Naive thymus-derived CD4-positive, alpha-beta T cell (primary cell): ENCODE measurements around the gene CFAP210. TPM values are rescaled to one million over a fixed set of nuclear protein-coding genes. Genes with fewer than 3 reads are reported as not detected.
"Not testable (repeated sequence)": the region's sequence is repeated elsewhere in the genome, so short reads cannot be mapped to it uniquely, and the experiment has no call there.

Source experiments
- ATAC-seq: fragments of 150-1000 bp; cut with Tn5 transposase; 2 replicates; pipeline ENCODE4 v1.10.0; 2021; ENCODE audit warnings: mild to moderate bottlenecking, moderate library complexity
- CTCF ChIA-PET: fragments of 350-600 bp; sonication (Branson Sonifier 250); formaldehyde crosslinking; loops from one replicate; lab custom pipeline; 2021; ENCODE audit warnings: antibody characterized with exemption; lab: Charles Lee
- POLR2A ChIA-PET: fragments of 350-600 bp; sonication (Branson Sonifier 250); formaldehyde crosslinking; loops from one replicate; lab custom pipeline; 2021; ENCODE audit warnings: antibody characterized with exemption, inconsistent platforms; lab: Charles Lee
- DNase-seq, 9 donors: peaks; one replicate each; pipeline versions ENCODE4 v3.0.0 to v3.0.0-alpha.2; 2020 to 2022; ENCODE audit warnings: mixed read lengths in 1 of 9
- H3K27ac ChIP-seq: one replicate; pipeline ENCODE4 v1.7.0; 2013; ENCODE audit warnings: mild to moderate bottlenecking, low read depth, low read length, moderate library complexity
- H3K27me3 ChIP-seq, 2 donors: one replicate each; pipeline ENCODE4 v1.7.0; 2013; ENCODE audit warnings: low read length in 2 of 2, mild to moderate bottlenecking in 2 of 2, moderate library complexity in 2 of 2; ENCODE audit not compliant: control insufficient read depth in 2 of 2, insufficient read depth in 2 of 2
- H3K36me3 ChIP-seq, 3 experiments: 1 replicate in 2 of 3; 2 replicates in 1 of 3; pipeline ENCODE4 v1.7.0; 2013; ENCODE audit warnings: low read length in 3 of 3, mild to moderate bottlenecking in 3 of 3, moderate library complexity in 1 of 3; ENCODE audit not compliant: insufficient read depth in 3 of 3, control insufficient read depth in 2 of 3
- H3K4me1 ChIP-seq, 2 donors: one replicate each; pipeline ENCODE4 v1.7.0; 2013; ENCODE audit warnings: low read length in 2 of 2, mild to moderate bottlenecking in 2 of 2, moderate library complexity in 1 of 2; ENCODE audit not compliant: control insufficient read depth in 2 of 2, insufficient read depth in 2 of 2
- H3K4me3 ChIP-seq: 2 replicates; pipeline ENCODE4 v1.7.0; 2013; ENCODE audit warnings: mild to moderate bottlenecking, low read length
- H3K9me3 ChIP-seq, 3 experiments: 1 replicate in 2 of 3; 2 replicates in 1 of 3; pipeline ENCODE4 v1.7.0; 2013; ENCODE audit warnings: low read length in 3 of 3; ENCODE audit not compliant: control insufficient read depth in 2 of 3
- H3K27ac Mint-ChIP-seq, 9 donors: one replicate each; pipeline ENCODE4 v1.8.0; 2020 to 2022; ENCODE audit warnings: mixed read lengths in 9 of 9, mild to moderate bottlenecking in 8 of 9, moderate library complexity in 5 of 9, inconsistent platforms in 2 of 9
- H3K27me3 Mint-ChIP-seq, 5 donors: one replicate each; pipeline ENCODE4 v1.8.0; 2021 to 2022; ENCODE audit warnings: mixed read lengths in 5 of 5, mild to moderate bottlenecking in 1 of 5
- H3K36me3 Mint-ChIP-seq, 5 donors: one replicate each; pipeline ENCODE4 v1.8.0; 2020 to 2022; ENCODE audit warnings: mixed read lengths in 5 of 5, mild to moderate bottlenecking in 3 of 5, inconsistent platforms in 1 of 5
- H3K4me1 Mint-ChIP-seq, 7 donors: one replicate each; pipeline ENCODE4 v1.8.0; 2020 to 2022; ENCODE audit warnings: mixed read lengths in 7 of 7, mild to moderate bottlenecking in 3 of 7, inconsistent platforms in 1 of 7
- H3K4me3 Mint-ChIP-seq, 10 donors: one replicate each; pipeline ENCODE4 v1.8.0; 2020 to 2022; ENCODE audit warnings: mild to moderate bottlenecking in 10 of 10, mixed read lengths in 10 of 10, moderate library complexity in 6 of 10, inconsistent platforms in 2 of 10
- H3K9me3 Mint-ChIP-seq, 11 donors: one replicate each; pipeline ENCODE4 v1.8.0; 2020 to 2022; ENCODE audit warnings: mixed read lengths in 11 of 11, mild to moderate bottlenecking in 4 of 11, inconsistent platforms in 1 of 11, moderate library complexity in 1 of 11
- intact Hi-C, 2 donors: fragments of 100-400 bp; cut with micrococcal nuclease; formaldehyde crosslinking; loops; one replicate each; pipeline ENCODE4 v1.15.1; 2023
- polyA plus RNA-seq, 2 donors: library from polyadenylated mRNA; unstranded; fragments of 300-500 nt; fragmentation: Illumina TruSeq; gene quantifications; one replicate each; pipeline ENCODE4 v1.2.3, GENCODE V29; 2021
- total RNA-seq, 6 experiments: library from RNA in 5 of 6; stranded (reverse) in 5 of 6; gene quantifications; 1 replicate in 5 of 6; 2 replicates in 1 of 6; pipeline ENCODE4 v1.2.3 and lab custom pipeline; 2021 to 2026

Gene CFAP210
- total and polyA plus RNA-seq, 7 experiments from 2014 or later = 1.0 to 3.6 TPM; not detected in 5

GRCh38 chr2:169694894-169695260, 672 bp upstream of the CFAP210 start:
- Histone ChIP-seq H3K4me1 (peaks cover 5 to 6% of the 10 kb centered on the region in 2 donors), H3K27ac (peak overlapping the region; percentile 87), H3K9me3 (no peaks in the 10 kb centered on the region), H3K36me3 (no peaks in the 10 kb centered on the region), H3K27me3 (no peaks in the 10 kb centered on the region), H3K4me3 (peak overlapping the region; percentile 61)
- Mint-ChIP-seq H3K36me3 (peaks cover 3 to 26% (median 20%) of the 10 kb centered on the region in 5 donors), H3K4me1 (peaks cover 5 to 23% (median 19%) of the 10 kb centered on the region in 7 donors), H3K9me3 (peaks cover 0 to 21% (median 11%) of the 10 kb centered on the region in 11 donors), H3K27ac (peak overlapping the region; percentile 88 to 100 (median 99)), H3K27me3 (peaks cover 0 to 30% (median 10%) of the 10 kb centered on the region in 5 donors), H3K4me3 (peak overlapping the region; percentile 86 to 98 (median 90))
- no peak for DNase-seq
- no peak for ATAC-seq
- intact Hi-C loops = loop anchor here (1.0 to 5.0 kb wide), 12 partner anchors 38 to 1739 kb away; partner anchors contain the start of genes BBS5 (in 2 of the 2), FASTKD1 (in 2 of the 2), PPIG (in 2 of the 2) and UBR3 (in 2 of the 2)
- ChIA-PET POLR2A (interaction anchor here (2.5 kb wide), 1 partner anchor 104 kb away, joined by 8 read pairs; the partner anchor contains the start of gene SSB), CTCF (interaction anchor here (1.0 kb wide), 1 partner anchor 131 kb away, joined by 4 read pairs; no protein-coding TSS in a partner anchor)

GRCh38 chr2:169693360-169693759, 845 bp downstream of the CFAP210 start:
- Histone ChIP-seq H3K27me3 (no peaks in the 10 kb centered on the region), H3K27ac (peak overlapping the region; percentile 87), H3K4me1 (peaks cover 5 to 6% of the 10 kb centered on the region in 2 donors), H3K9me3 (no peaks in the 10 kb centered on the region), H3K36me3 (no peaks in the 10 kb centered on the region), H3K4me3 (no peak overlapping the region)
- ATAC-seq (no peak), DNase-seq (peak in 5 of 9 donors; percentile 6 to 35 (median 20))
- H3K4me3 Mint-ChIP-seq = peak overlapping the region; percentile 86 to 98 (median 90)
- H3K36me3 Mint-ChIP-seq = peaks cover 4 to 18% (median 10%) of the 10 kb centered on the region in 5 donors
- intact Hi-C loops = loop anchor here (5.0 kb wide), 4 partner anchors 66 to 1446 kb away; partner anchors contain the start of genes BBS5 (in 1 of the 2), LRP2 (in 1 of the 2) and STK39 (in 1 of the 2)
- CTCF ChIA-PET = interaction anchor here (0.5 to 0.6 kb wide), 2 partner anchors 79 to 110 kb away, joined by 3 to 7 read pairs; no protein-coding TSS in a partner anchor
- H3K4me1 Mint-ChIP-seq = peaks cover 5 to 22% (median 18%) of the 10 kb centered on the region in 7 donors
- peak overlapping the region; percentile 88 to 100 (median 99) for H3K27ac Mint-ChIP-seq
- POLR2A ChIA-PET = interaction anchor here (1.4 to 2.5 kb wide), 2 partner anchors 105 to 110 kb away, joined by 3 to 8 read pairs; partner anchors contain the start of gene SSB
- peaks cover 0 to 30% (median 13%) of the 10 kb centered on the region in 5 donors for H3K27me3 Mint-ChIP-seq
- peaks cover 5 to 32% (median 15%) of the 10 kb centered on the region in 11 donors for H3K9me3 Mint-ChIP-seq

- H3K4me1 Mint-ChIP-seq = peaks cover 3 to 22% (median 18%) of the 10 kb centered on the region in 7 donors
- no peaks in the 10 kb centered on the region for H3K9me3 ChIP-seq
- peak overlapping the region in 6 of 9 donors; percentile 17 to 100 (median 73) for H3K27ac Mint-ChIP-seq
- CTCF ChIA-PET = interaction anchor here (0.6 kb wide), 1 partner anchor 166 kb away, joined by 3 read pairs; no protein-coding TSS in a partner anchor
- ATAC-seq (no peak), DNase-seq (no peak)
- H3K27me3 ChIP-seq = no peaks in the 10 kb centered on the region
- no peak overlapping the region for H3K27ac ChIP-seq
- no peak overlapping the region for H3K4me3 Mint-ChIP-seq
- peaks cover 7 to 34% (median 15%) of the 10 kb centered on the region in 11 donors for H3K9me3 Mint-ChIP-seq
- no peak overlapping the region for H3K4me3 ChIP-seq
- H3K36me3 Mint-ChIP-seq = peaks cover 4 to 18% (median 11%) of the 10 kb centered on the region in 5 donors
- peaks cover 0 to 30% (median 13%) of the 10 kb centered on the region in 5 donors for H3K27me3 Mint-ChIP-seq
- intact Hi-C loops = loop anchor here (5.0 kb wide), 4 partner anchors 65 to 1445 kb away; partner anchors contain the start of genes BBS5 (in 1 of the 2), LRP2 (in 1 of the 2) and STK39 (in 1 of the 2)
- H3K36me3 ChIP-seq = no peaks in the 10 kb centered on the region
- H3K4me1 ChIP-seq = peaks cover 5 to 6% of the 10 kb centered on the region in 2 donors
- POLR2A ChIA-PET = no interaction called here
These were observed 1.5 kb downstream of the CFAP210 start for GRCh38 chr2:169692718-169693117.

GRCh38 chr2:169690958-169691357, 3.2 kb downstream of the CFAP210 start:
- POLR2A ChIA-PET = no interaction called here
- no peak overlapping the region for H3K27ac Mint-ChIP-seq
- intact Hi-C loops = loop anchor here (5.0 kb wide), 4 partner anchors 64 to 1444 kb away; partner anchors contain the start of genes BBS5 (in 1 of the 2), LRP2 (in 1 of the 2) and STK39 (in 1 of the 2)
- peaks cover 3 to 19% (median 18%) of the 10 kb centered on the region in 7 donors for H3K4me1 Mint-ChIP-seq
- Histone ChIP-seq H3K36me3 (no peaks in the 10 kb centered on the region), H3K4me1 (peaks cover 5 to 6% of the 10 kb centered on the region in 2 donors), H3K4me3 (no peak overlapping the region), H3K9me3 (no peaks in the 10 kb centered on the region), H3K27me3 (no peaks in the 10 kb centered on the region), H3K27ac (no peak overlapping the region)
- no peak for DNase-seq
- peaks cover 4 to 13% (median 10%) of the 10 kb centered on the region in 5 donors for H3K36me3 Mint-ChIP-seq
- H3K9me3 Mint-ChIP-seq = peaks cover 7 to 34% (median 16%) of the 10 kb centered on the region in 11 donors
- ATAC-seq = no peak
- CTCF ChIA-PET = no interaction called here
- H3K27me3 Mint-ChIP-seq = peaks cover 0 to 30% (median 16%) of the 10 kb centered on the region in 5 donors
- no peak overlapping the region for H3K4me3 Mint-ChIP-seq

- DNase-seq = not testable (repeated sequence)
- H3K4me1 ChIP-seq = peaks cover 0 to 13% of the 10 kb centered on the region in 2 donors
These were observed 6.3 kb downstream of the CFAP210 start for GRCh38 chr2:169687943-169688342.

GRCh38 chr2:169686825-169687224, 7.4 kb downstream of the CFAP210 start:
- H3K36me3 Mint-ChIP-seq = peaks cover 4 to 11% (median 10%) of the 10 kb centered on the region in 5 donors

More at GRCh38 chr2:169687943-169688342, 6.3 kb downstream of the CFAP210 start:
- ATAC-seq, H3K4me1 Mint-ChIP-seq, intact Hi-C loops, H3K4me3 Mint-ChIP-seq, H3K36me3 ChIP-seq, H3K27ac Mint-ChIP-seq, H3K27me3 ChIP-seq, H3K27ac ChIP-seq, POLR2A ChIA-PET, H3K4me3 ChIP-seq, CTCF ChIA-PET, H3K9me3 ChIP-seq: not testable (repeated sequence)
- H3K36me3 Mint-ChIP-seq = peaks cover 4 to 11% (median 10%) of the 10 kb centered on the region in 5 donors
- H3K27me3 Mint-ChIP-seq = peaks cover 0 to 26% (median 16%) of the 10 kb centered on the region in 5 donors
- H3K9me3 Mint-ChIP-seq = peaks cover 7 to 33% (median 16%) of the 10 kb centered on the region in 11 donors

More at GRCh38 chr2:169686825-169687224, 7.4 kb downstream of the CFAP210 start:
- H3K4me3 ChIP-seq, H3K27me3 ChIP-seq, H3K4me1 Mint-ChIP-seq, H3K36me3 ChIP-seq, POLR2A ChIA-PET, DNase-seq, intact Hi-C loops, H3K27ac ChIP-seq, CTCF ChIA-PET, H3K9me3 ChIP-seq, H3K27ac Mint-ChIP-seq, H3K4me3 Mint-ChIP-seq, ATAC-seq: not testable (repeated sequence)
- Mint-ChIP-seq H3K27me3 (peaks cover 0 to 18% (median 11%) of the 10 kb centered on the region in 5 donors), H3K9me3 (peaks cover 7 to 31% (median 16%) of the 10 kb centered on the region in 11 donors)
- peaks cover 0 to 17% of the 10 kb centered on the region in 2 donors for H3K4me1 ChIP-seq
